PC-9 (cell line): ENCODE measurements around the gene ANKUB1. TPM values are rescaled to one million over a fixed set of nuclear protein-coding genes. Genes with fewer than 3 reads are reported as not detected.

Experiments
- BruUV-seq: library from RNA; stranded (reverse); fragments of 400-500 nt; replicated peaks from 2 replicates; lab custom pipeline; 2021; lab: Mats Ljungman, UMichigan
- CTCF ChIA-PET: fragments of 300-600 bp; sonication (Branson Sonifier 250); formaldehyde crosslinking; loops from one replicate; lab custom pipeline; 2022; ENCODE audit warnings: antibody characterized with exemption; lab: Charles Lee
- POLR2A ChIA-PET: fragments of 300-600 bp; sonication (Branson Sonifier 250); formaldehyde crosslinking; loops from one replicate; lab custom pipeline; 2022; ENCODE audit warnings: antibody characterized with exemption; ENCODE audit not compliant: unreplicated experiment; lab: Charles Lee
- DNase-seq, 2 experiments: peaks; one replicate each; pipeline versions ENCODE4 v3.0.0 to v3.0.0-alpha.2; 2015 to 2022; ENCODE audit warnings: mixed read lengths in 1 of 2
- H2AFZ ChIP-seq: fragments of 200-600 bp; sonication (generic); 2 replicates; pipeline ENCODE4 v1.8.1; 2017; ENCODE audit warnings: antibody characterized with exemption
- H3F3A ChIP-seq: fragments of 200-600 bp; sonication (generic); 2 replicates; pipeline ENCODE4 v1.8.1; 2017; ENCODE audit warnings: antibody characterized with exemption, mild to moderate bottlenecking, low read depth; ENCODE audit not compliant: insufficient read depth
- H3K27ac ChIP-seq: fragments of 200-600 bp; sonication (generic); 2 replicates; pipeline ENCODE4 v1.6.1; 2016; ENCODE audit warnings: mixed run types
- H3K27me3 ChIP-seq: fragments of 200-600 bp; sonication (generic); 2 replicates; pipeline ENCODE4 v1.6.1; 2016; ENCODE audit warnings: low read depth, mixed run types; ENCODE audit not compliant: insufficient read depth
- H3K36me3 ChIP-seq: fragments of 200-600 bp; sonication (generic); 2 replicates; pipeline ENCODE4 v1.6.1; 2016; ENCODE audit warnings: low read depth, mixed run types
- H3K4me1 ChIP-seq: fragments of 200-600 bp; sonication (generic); replicated peaks from 2 replicates; pipeline ENCODE4 v1.6.1; 2016; ENCODE audit warnings: mixed run types; ENCODE audit not compliant: insufficient read depth
- H3K4me2 ChIP-seq: fragments of 200-600 bp; sonication (generic); 2 replicates; pipeline ENCODE4 v1.6.1; 2017; ENCODE audit warnings: mixed run types
- H3K4me3 ChIP-seq: fragments of 200-600 bp; sonication (generic); 2 replicates; pipeline ENCODE4 v1.6.1; 2016; ENCODE audit warnings: mixed run types
- H3K79me2 ChIP-seq: fragments of 200-600 bp; sonication (generic); 2 replicates; pipeline ENCODE4 v1.6.1; 2017; ENCODE audit warnings: low read depth, mixed run types
- H3K9me2 ChIP-seq: fragments of 200-600 bp; sonication (generic); 2 replicates; pipeline ENCODE4 v1.8.1; 2017; ENCODE audit warnings: mild to moderate bottlenecking; ENCODE audit not compliant: insufficient read depth
- H3K9me3 ChIP-seq: fragments of 200-600 bp; sonication (generic); 2 replicates; pipeline ENCODE4 v1.8.1; 2016; ENCODE audit warnings: low read depth; ENCODE audit not compliant: insufficient read depth
- H4K20me1 ChIP-seq: fragments of 200-600 bp; sonication (generic); 2 replicates; pipeline ENCODE4 v1.8.1; 2017; ENCODE audit not compliant: insufficient read depth
- EZH2 ChIP-seq: fragments of 200-600 bp; sonication (generic); IDR thresholded peaks from 2 replicates; pipeline ENCODE4 v1.8.0; 2017; ENCODE audit warnings: antibody characterized with exemption, low read depth
- intact Hi-C: fragments of 100-400 bp; cut with micrococcal nuclease; formaldehyde crosslinking; loops from one replicate; pipeline ENCODE4 v1.10.0; 2022; ENCODE audit not compliant: unreplicated experiment
- total RNA-seq: library from RNA; stranded (reverse); gene quantifications from 2 replicates; pipeline ENCODE4 v1.2.3, GENCODE V29; 2021
- TF ChIP-seq, protein P1 (sequence below): fragments of 200-600 bp; sonication (generic); conservative IDR thresholded peaks from 2 replicates; pipeline ENCODE4 v1.6.1; 2017; ENCODE audit warnings: mixed run types, antibody characterized with exemption, mild to moderate bottlenecking, moderate library complexity

ANKUB1 gene
- total RNA-seq, 1 experiment from 2014 or later, result not detected

DNA sequence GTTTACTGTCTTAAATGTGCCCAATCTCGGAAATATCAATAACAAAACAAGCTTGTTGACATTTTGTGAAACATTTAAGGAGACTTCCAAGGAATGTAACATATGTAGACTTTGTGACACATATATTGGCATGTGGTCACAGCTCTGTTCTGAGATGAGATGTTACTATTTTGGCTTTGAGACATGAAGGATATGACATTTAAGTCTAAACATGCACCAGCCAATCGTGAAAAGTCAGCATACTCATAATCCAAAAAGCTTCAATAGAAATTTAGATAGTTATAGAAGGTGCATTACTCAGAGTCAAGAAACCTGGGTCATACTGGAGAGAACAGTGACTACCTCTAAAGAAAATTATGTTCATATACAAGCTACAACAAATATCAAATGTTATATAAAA, 53.5 kb downstream of the ANKUB1 start:
- no peak overlapping the region for H2AFZ ChIP-seq
- intact Hi-C loops, result no loop called here
- H3K9me3 ChIP-seq, result no peaks in the 10 kb centered on the region
- no peak for DNase-seq
- BruUV-seq, result no TSS peak
- H3K4me1 ChIP-seq, result peaks cover 27% of the 10 kb centered on the region
- H3K79me2 ChIP-seq, result no peaks in the 10 kb centered on the region
- no peak overlapping the region for H3K4me2 ChIP-seq
- no peaks in the 10 kb centered on the region for H3K27me3 ChIP-seq
- TF ChIP-seq, protein P1, sequence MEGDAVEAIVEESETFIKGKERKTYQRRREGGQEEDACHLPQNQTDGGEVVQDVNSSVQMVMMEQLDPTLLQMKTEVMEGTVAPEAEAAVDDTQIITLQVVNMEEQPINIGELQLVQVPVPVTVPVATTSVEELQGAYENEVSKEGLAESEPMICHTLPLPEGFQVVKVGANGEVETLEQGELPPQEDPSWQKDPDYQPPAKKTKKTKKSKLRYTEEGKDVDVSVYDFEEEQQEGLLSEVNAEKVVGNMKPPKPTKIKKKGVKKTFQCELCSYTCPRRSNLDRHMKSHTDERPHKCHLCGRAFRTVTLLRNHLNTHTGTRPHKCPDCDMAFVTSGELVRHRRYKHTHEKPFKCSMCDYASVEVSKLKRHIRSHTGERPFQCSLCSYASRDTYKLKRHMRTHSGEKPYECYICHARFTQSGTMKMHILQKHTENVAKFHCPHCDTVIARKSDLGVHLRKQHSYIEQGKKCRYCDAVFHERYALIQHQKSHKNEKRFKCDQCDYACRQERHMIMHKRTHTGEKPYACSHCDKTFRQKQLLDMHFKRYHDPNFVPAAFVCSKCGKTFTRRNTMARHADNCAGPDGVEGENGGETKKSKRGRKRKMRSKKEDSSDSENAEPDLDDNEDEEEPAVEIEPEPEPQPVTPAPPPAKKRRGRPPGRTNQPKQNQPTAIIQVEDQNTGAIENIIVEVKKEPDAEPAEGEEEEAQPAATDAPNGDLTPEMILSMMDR, result no peak
- TF ChIP-seq EZH2, result no peak
- H3K36me3 ChIP-seq, result peaks cover 7% of the 10 kb centered on the region
- no peak overlapping the region for H3K27ac ChIP-seq
- no peaks in the 10 kb centered on the region for H3K9me2 ChIP-seq
- H3K4me3 ChIP-seq, result no peak overlapping the region
- no peaks in the 10 kb centered on the region for H4K20me1 ChIP-seq
- POLR2A ChIA-PET, result interaction anchor here (0.6 kb wide), 1 partner anchor 1381 kb away, joined by 3 read pairs; no protein-coding TSS in a partner anchor
- peaks cover 17% of the 10 kb centered on the region; the same call in 1 of the 2 replicates for H3F3A ChIP-seq
- CTCF ChIA-PET, result no interaction called here

DNA sequence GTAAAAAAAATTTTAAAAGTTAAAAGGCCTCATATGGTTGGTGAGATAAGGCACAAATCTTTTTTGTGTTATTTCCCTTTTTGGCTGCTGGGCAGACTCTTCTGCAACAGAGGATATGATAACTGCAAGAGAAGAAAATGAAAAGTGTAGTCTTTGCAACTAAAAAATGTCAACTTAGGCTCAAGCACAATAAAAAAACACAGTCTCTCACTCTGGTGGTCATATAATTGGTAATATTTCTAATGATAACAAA, 55.5 kb downstream of the ANKUB1 start:
- BruUV-seq, result no TSS peak
- Histone ChIP-seq H3K79me2 (no peaks in the 10 kb centered on the region), H2AFZ (no peak overlapping the region), H3F3A (peaks cover 17% of the 10 kb centered on the region; the same call in 1 of the 2 replicates), H3K9me3 (no peaks in the 10 kb centered on the region), H3K27me3 (no peaks in the 10 kb centered on the region), H3K36me3 (peaks cover 7% of the 10 kb centered on the region; the same call in 1 of the 2 replicates), H3K4me1 (peaks cover 27% of the 10 kb centered on the region), H3K4me2 (peak overlapping the region; percentile 56), H4K20me1 (no peaks in the 10 kb centered on the region), H3K27ac (peak overlapping the region; percentile 81), H3K9me2 (no peaks in the 10 kb centered on the region), H3K4me3 (no peak overlapping the region)
- CTCF ChIA-PET, result interaction anchor here (0.5 to 1.7 kb wide), 3 partner anchors 71 to 234 kb away, joined by 3 to 5 read pairs (median 4); partner anchors contain the start of gene PFN2
- POLR2A ChIA-PET, result interaction anchor here (0.8 kb wide), 1 partner anchor 76 kb away, joined by 5 read pairs; no protein-coding TSS in a partner anchor
- intact Hi-C loops, result loop anchor here (1.0 to 2.0 kb wide), 5 partner anchors 15 to 197 kb away; partner anchors contain the start of genes COMMD2 and WWTR1
- TF ChIP-seq EZH2, result no peak
- TF ChIP-seq, protein P1, result no peak
- no peak for DNase-seq

GRCh38 chr3:149736175-149736952, 56.0 kb downstream of the ANKUB1 start:
- H3K4me1 ChIP-seq, result peaks cover 27% of the 10 kb centered on the region
- peaks cover 7% of the 10 kb centered on the region; the same call in 1 of the 2 replicates for H3K36me3 ChIP-seq
- H3K9me3 ChIP-seq, result no peaks in the 10 kb centered on the region
- no peak overlapping the region for H3K4me3 ChIP-seq
- no peaks in the 10 kb centered on the region for H4K20me1 ChIP-seq
- intact Hi-C loops, result loop anchor here (1.0 to 2.0 kb wide), 5 partner anchors 16 to 196 kb away; partner anchors contain the start of genes COMMD2 and WWTR1
- no peaks in the 10 kb centered on the region for H3K79me2 ChIP-seq
- peaks cover 17% of the 10 kb centered on the region; the same call in 1 of the 2 replicates for H3F3A ChIP-seq
- H3K27ac ChIP-seq, result peak overlapping the region; percentile 81
- CTCF ChIA-PET, result interaction anchor here (0.5 to 1.7 kb wide), 5 partner anchors 72 to 235 kb away, joined by 3 to 5 read pairs (median 4); partner anchors contain the start of gene PFN2
- peak overlapping the region; percentile 56 for H3K4me2 ChIP-seq
- peak; percentile 57 to 90 for DNase-seq
- POLR2A ChIA-PET, result interaction anchor here (0.8 kb wide), 1 partner anchor 76 kb away, joined by 5 read pairs; no protein-coding TSS in a partner anchor
- TF ChIP-seq EZH2, result no peak
- H2AFZ ChIP-seq, result no peak overlapping the region
- no peaks in the 10 kb centered on the region for H3K9me2 ChIP-seq
- H3K27me3 ChIP-seq, result no peaks in the 10 kb centered on the region
- no TSS peak for BruUV-seq
